ENCODE results near the gene DGKK.

The DGKK gene

GRCh38 chrX:50470103-50471031 lies at the start of gene DGKK:
DGKK (minus strand) TSS chrX:50470825; CDS start chrX:50470678, 147 bp downstream.
- DNase-seq = no peak

- no peak for DNase-seq
Measured at GRCh38 chrX:50514811-50515210, 44.2 kb upstream of the DGKK start.

- no peak for DNase-seq
Measured at GRCh38 chrX:50497114-50497513, 26.5 kb upstream of the DGKK start.

GRCh38 chrX:50495616-50496015 lies 25.0 kb upstream of the DGKK start:
- DNase-seq = no peak

- DNase-seq = no peak
Measured at GRCh38 chrX:50492720-50493119, 22.1 kb upstream of the DGKK start.

- DNase-seq = no peak
Measured at GRCh38 chrX:50484662-50485061, 14.0 kb upstream of the DGKK start.

- DNase-seq = no peak
Measured at GRCh38 chrX:50483283-50483682, 12.7 kb upstream of the DGKK start.

GRCh38 chrX:50475208-50475607 lies 4.6 kb upstream of the DGKK start:
- DNase-seq = no peak

GRCh38 chrX:50471390-50471789 lies 765 bp upstream of the DGKK start:
- no peak for DNase-seq

GRCh38 chrX:50469206-50469605 lies 1.4 kb downstream of the DGKK start:
- no peak for DNase-seq

- no peak for DNase-seq
Measured at GRCh38 chrX:50459615-50460014, 11.0 kb downstream of the DGKK start.

- DNase-seq = no peak
Measured at GRCh38 chrX:50458483-50458882, 12.1 kb downstream of the DGKK start.

- no peak for DNase-seq
Measured at GRCh38 chrX:50456712-50457484, 13.7 kb downstream of the DGKK start.

GRCh38 chrX:50452782-50453181 lies 17.8 kb downstream of the DGKK start:
- DNase-seq = no peak

- no peak for DNase-seq
Measured at GRCh38 chrX:50450324-50450723, 20.3 kb downstream of the DGKK start.

GRCh38 chrX:50448565-50448964 lies 22.1 kb downstream of the DGKK start:
- no peak for DNase-seq

- DNase-seq = no peak
Measured at GRCh38 chrX:50447535-50447934, 23.1 kb downstream of the DGKK start.

GRCh38 chrX:50442426-50443116 lies 28.1 kb downstream of the DGKK start:
- no peak for DNase-seq

- DNase-seq = no peak
Measured at GRCh38 chrX:50436797-50437196, 33.8 kb downstream of the DGKK start.

- DNase-seq = no peak
Measured at GRCh38 chrX:50432829-50433289, 37.8 kb downstream of the DGKK start.

GRCh38 chrX:50431623-50432022 lies 39.0 kb downstream of the DGKK start:
- DNase-seq = no peak

GRCh38 chrX:50430917-50431575 lies 39.6 kb downstream of the DGKK start:
- no peak for DNase-seq

- no peak for DNase-seq
Measured at GRCh38 chrX:50428174-50428573, 42.5 kb downstream of the DGKK start.
